SK-N-MC (cell line): Measurements from ENCODE around the gene SETD9.

Experiments
- EZH2 ChIP-seq: fragments of 200-600 bp; sonication (generic); IDR thresholded peaks from one replicate; pipeline ENCODE4 v1.6.1; 2017; ENCODE audit warnings: antibody characterized with exemption
- FOXP2 ChIP-seq: optimal IDR thresholded peaks from 2 replicates; pipeline ENCODE3; 2011; ENCODE audit warnings: mild to moderate bottlenecking, moderate library complexity; ENCODE audit not compliant: insufficient read depth; ENCODE audit errors: extremely low read length, control extremely low read depth
- POLR2AphosphoS5 ChIP-seq: IDR thresholded peaks from 2 replicates; pipeline ENCODE4 v1.6.1; 2012; ENCODE audit warnings: mild to moderate bottlenecking, low read depth, low read length, borderline replicate concordance

DNA sequence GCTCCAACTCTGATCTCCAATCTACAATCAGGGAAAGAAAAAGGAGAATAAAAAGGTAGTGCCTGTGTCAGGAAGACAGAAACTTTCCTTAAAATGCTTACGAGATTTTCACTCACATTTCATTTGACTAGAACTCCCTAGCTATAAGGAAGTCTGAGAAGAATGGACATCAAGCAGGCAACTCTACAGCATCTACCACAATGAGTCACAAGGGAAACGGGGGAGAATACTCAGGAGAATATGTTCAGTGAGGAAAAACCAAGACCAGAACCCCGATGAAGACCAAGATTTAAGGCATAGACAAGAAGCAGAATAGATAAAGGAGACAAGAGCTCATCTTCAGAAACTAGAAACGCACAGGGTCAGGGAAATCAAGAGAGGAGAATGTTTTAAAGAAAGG is 9.0 kb upstream of the SETD9 start:
- no peak for TF ChIP-seq EZH2
- TF ChIP-seq POLR2AphosphoS5, result no peak
- TF ChIP-seq FOXP2, result no peak
